Lower leg skin (tissue), 3 donors: ENCODE results near the gene CELF2.

Source experiments
- POLR2A ChIP-seq, 2 donors: fragments of 450-650 bp; IDR thresholded peaks; one replicate each; pipeline ENCODE4 v1.6.1; 2016 to 2017; ENCODE audit warnings: antibody characterized with exemption in 2 of 2, mild to moderate bottlenecking in 1 of 2, moderate library complexity in 1 of 2
- TF ChIP-seq, protein P1 (sequence below), 3 donors: fragments of 450-650 bp; IDR thresholded peaks; one replicate each; pipeline ENCODE4 v1.5.1; 2016; ENCODE audit warnings: antibody characterized with exemption in 3 of 3, mild to moderate bottlenecking in 3 of 3, moderate library complexity in 2 of 3

DNA sequence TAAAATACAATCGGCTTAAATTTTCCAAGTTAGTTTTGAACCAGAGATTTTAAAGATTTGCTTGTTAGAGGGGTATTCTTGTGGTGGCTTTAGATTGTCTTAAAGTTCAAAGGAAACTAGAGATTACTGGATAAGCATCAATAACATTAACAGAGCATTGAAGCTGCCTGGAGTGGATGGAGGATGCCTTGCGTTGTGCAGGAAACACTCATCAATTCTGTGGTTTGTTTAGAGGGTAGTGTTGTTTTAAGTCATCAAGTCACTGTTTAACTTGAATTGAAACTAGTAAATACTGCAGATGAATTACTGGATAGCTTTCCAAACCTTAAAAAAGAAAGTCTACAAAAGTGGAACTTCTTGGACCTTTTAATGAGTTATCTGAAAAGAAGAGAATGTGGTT, 218.6 kb downstream of the CELF2 start:
- TF ChIP-seq POLR2A (IDR thresholded peaks at IDR 0.05), result no peak
- TF ChIP-seq, protein P1, sequence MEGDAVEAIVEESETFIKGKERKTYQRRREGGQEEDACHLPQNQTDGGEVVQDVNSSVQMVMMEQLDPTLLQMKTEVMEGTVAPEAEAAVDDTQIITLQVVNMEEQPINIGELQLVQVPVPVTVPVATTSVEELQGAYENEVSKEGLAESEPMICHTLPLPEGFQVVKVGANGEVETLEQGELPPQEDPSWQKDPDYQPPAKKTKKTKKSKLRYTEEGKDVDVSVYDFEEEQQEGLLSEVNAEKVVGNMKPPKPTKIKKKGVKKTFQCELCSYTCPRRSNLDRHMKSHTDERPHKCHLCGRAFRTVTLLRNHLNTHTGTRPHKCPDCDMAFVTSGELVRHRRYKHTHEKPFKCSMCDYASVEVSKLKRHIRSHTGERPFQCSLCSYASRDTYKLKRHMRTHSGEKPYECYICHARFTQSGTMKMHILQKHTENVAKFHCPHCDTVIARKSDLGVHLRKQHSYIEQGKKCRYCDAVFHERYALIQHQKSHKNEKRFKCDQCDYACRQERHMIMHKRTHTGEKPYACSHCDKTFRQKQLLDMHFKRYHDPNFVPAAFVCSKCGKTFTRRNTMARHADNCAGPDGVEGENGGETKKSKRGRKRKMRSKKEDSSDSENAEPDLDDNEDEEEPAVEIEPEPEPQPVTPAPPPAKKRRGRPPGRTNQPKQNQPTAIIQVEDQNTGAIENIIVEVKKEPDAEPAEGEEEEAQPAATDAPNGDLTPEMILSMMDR (IDR thresholded peaks at IDR 0.05), result no peak
